ENCODE measurements around the gene SRGAP2C. TPM values are rescaled to one million over a fixed set of nuclear protein-coding genes. Genes with fewer than 3 reads are reported as not detected.
"Not testable (repeated sequence)": the region's sequence is repeated elsewhere in the genome, so short reads cannot be mapped to it uniquely, and the experiment has no call there.

The SRGAP2C gene
- total RNA-seq, 1 donor from 2014 or later: 23.8 TPM

DNA sequence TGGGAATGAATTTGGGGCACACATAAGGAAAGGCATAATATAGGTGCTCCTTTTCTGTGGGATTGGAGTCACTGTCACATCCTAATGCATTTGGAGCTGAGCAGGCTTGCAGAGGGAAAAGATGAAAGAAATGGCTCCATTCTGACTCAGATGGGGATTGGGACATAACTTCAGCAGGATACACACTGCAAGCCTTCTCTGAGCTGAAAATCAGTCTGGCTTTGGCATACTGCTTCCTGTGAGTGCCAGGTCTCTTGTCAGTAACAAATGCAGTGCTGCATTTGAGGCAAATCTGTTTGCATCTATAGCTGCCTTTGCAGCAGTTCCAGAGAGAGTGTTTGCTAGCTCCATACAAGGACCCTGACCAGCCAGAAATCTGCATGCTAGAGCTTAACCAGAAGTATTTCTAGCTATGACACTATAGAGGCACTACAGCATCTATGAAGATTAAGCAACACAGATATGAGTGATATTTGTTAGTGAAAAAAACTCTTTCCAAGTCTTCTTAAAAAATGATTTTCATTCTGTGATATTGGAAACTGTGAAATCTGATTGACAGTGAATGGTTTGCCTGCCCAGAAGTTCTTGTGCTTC, 98.9 kb downstream of the SRGAP2C start:
- H3K27me3 ChIP-seq; H3K4me3 ChIP-seq; H3K36me3 ChIP-seq; H3K27ac ChIP-seq; intact Hi-C loops (cut with DNase I); H3K9me3 ChIP-seq; DNase-seq (ENCODE audit: extremely low spot score in 2 of 2); H3K4me1 ChIP-seq: not testable (repeated sequence)

DNA sequence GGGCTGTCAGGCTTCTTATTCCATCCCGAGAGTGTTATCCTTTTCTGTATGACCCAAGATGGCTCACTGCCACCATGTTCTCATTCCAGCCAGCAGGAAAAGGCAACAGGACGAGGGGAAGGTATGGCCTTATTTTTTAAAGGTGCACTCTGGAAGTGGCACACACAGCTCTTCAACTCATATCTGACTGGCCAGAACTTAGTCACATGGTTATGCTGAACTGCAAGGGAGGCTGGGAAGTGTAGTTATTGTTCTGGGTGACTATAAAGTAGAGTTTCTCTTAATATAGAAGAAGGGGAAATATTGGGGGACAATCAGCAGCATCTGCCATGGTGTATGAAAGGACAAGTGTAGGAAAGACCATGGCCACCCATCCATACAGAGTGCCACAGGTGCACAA, 107.8 kb downstream of the SRGAP2C start:
- intact Hi-C loops (cut with DNase I); H3K27me3 ChIP-seq; H3K27ac ChIP-seq; H3K4me3 ChIP-seq; H3K9me3 ChIP-seq; H3K36me3 ChIP-seq; DNase-seq (ENCODE audit: extremely low spot score in 2 of 2); H3K4me1 ChIP-seq: not testable (repeated sequence)

- H3K4me1 ChIP-seq; H3K36me3 ChIP-seq; intact Hi-C loops (cut with DNase I); H3K9me3 ChIP-seq; H3K27ac ChIP-seq; H3K27me3 ChIP-seq; H3K4me3 ChIP-seq; DNase-seq (ENCODE audit: extremely low spot score in 2 of 2): not testable (repeated sequence)
Measured at GRCh38 chr1:121293263-121294204, 108.8 kb downstream of the SRGAP2C start.

- H3K36me3 ChIP-seq; H3K27ac ChIP-seq; H3K4me3 ChIP-seq; intact Hi-C loops (cut with DNase I); DNase-seq (ENCODE audit: extremely low spot score in 2 of 2); H3K9me3 ChIP-seq; H3K4me1 ChIP-seq; H3K27me3 ChIP-seq: not testable (repeated sequence)
Measured at GRCh38 chr1:121294205-121294570, 109.4 kb downstream of the SRGAP2C start.

DNA sequence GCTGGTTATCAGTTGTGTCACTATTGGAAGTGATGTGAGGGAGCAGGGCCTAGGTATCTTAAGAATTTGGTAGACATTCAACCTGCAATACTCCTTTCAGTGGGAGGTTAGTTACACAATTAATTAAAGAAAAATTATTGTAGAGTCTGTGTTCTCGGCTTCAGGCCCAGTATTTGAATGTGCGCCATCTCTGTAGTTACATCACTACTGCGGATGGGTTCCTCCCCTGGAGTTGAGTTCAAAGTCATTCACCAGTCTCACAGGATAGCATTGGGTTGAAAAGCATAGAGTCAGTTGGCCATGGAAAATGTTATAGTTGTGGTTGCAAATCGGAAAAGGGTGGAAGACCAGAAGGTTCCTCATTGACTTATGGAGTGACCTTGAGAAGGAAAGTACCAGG, 111.8 kb downstream of the SRGAP2C start:
- H3K4me3 ChIP-seq; H3K27me3 ChIP-seq; H3K27ac ChIP-seq; intact Hi-C loops (cut with DNase I); H3K36me3 ChIP-seq; H3K9me3 ChIP-seq; DNase-seq (ENCODE audit: extremely low spot score in 2 of 2); H3K4me1 ChIP-seq: not testable (repeated sequence)

GRCh38 chr1:121298529-121298928, 113.8 kb downstream of the SRGAP2C start:
- H3K4me3 ChIP-seq; intact Hi-C loops (cut with DNase I); H3K9me3 ChIP-seq; H3K36me3 ChIP-seq; H3K4me1 ChIP-seq; H3K27ac ChIP-seq; DNase-seq (ENCODE audit: extremely low spot score in 2 of 2); H3K27me3 ChIP-seq: not testable (repeated sequence)

GRCh38 chr1:121299514-121300149, 114.9 kb downstream of the SRGAP2C start:
- H3K4me1 ChIP-seq; H3K9me3 ChIP-seq; DNase-seq (ENCODE audit: extremely low spot score in 2 of 2); H3K27ac ChIP-seq; H3K27me3 ChIP-seq; H3K36me3 ChIP-seq; intact Hi-C loops (cut with DNase I); H3K4me3 ChIP-seq: not testable (repeated sequence)

DNA sequence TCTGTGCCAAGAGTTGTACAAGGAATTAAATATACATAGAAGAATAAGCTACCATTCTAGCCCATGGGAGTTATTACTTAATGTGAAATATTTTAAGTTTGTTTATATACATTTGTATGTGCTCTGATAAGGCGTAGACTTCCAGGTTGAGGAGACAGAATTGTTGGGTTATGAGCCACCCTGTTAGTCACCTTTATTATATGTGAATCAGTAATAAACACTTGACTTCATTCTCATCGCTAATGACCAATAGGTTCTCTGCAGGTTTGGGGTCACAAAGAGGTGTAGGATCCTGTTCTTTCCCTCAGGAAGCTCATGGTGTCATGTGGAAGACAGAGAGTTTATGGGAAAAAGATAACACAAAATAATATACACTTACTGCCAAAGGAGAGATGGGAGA, 117.1 kb downstream of the SRGAP2C start:
- intact Hi-C loops (cut with DNase I); DNase-seq (ENCODE audit: extremely low spot score in 2 of 2); H3K27me3 ChIP-seq; H3K27ac ChIP-seq; H3K4me3 ChIP-seq; H3K4me1 ChIP-seq; H3K36me3 ChIP-seq; H3K9me3 ChIP-seq: not testable (repeated sequence)

GRCh38 chr1:121307759-121308158, 123.0 kb downstream of the SRGAP2C start:
- H3K36me3 ChIP-seq; intact Hi-C loops (cut with DNase I); DNase-seq (ENCODE audit: extremely low spot score in 2 of 2); H3K4me3 ChIP-seq; H3K9me3 ChIP-seq; H3K4me1 ChIP-seq; H3K27me3 ChIP-seq; H3K27ac ChIP-seq: not testable (repeated sequence)

GRCh38 chr1:121315509-121315908, 130.7 kb downstream of the SRGAP2C start:
- H3K4me1 ChIP-seq; H3K27ac ChIP-seq; DNase-seq (ENCODE audit: extremely low spot score in 2 of 2); intact Hi-C loops (cut with DNase I); H3K9me3 ChIP-seq; H3K27me3 ChIP-seq; H3K4me3 ChIP-seq; H3K36me3 ChIP-seq: not testable (repeated sequence)

DNA sequence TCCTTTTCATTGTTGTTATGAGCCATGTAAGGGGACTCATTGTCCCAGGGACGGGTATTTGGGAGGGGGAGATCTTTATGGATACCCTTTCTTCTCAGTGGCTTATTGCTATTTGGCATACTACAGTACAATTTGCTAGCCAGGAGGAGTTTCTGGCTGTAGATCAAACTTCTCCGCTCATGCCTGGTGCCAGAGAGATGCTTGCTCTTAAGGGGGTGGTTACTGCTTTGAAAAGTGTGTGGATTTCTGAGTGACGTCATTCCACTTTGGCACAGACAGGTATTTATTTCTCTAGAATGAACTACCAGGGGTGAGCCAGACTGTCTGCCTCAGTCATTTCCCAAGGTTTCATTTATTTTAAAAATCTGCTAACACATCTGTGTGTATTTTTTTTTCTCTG, 131.3 kb downstream of the SRGAP2C start:
- H3K4me3 ChIP-seq; H3K27ac ChIP-seq; DNase-seq (ENCODE audit: extremely low spot score in 2 of 2); intact Hi-C loops (cut with DNase I); H3K36me3 ChIP-seq; H3K9me3 ChIP-seq; H3K4me1 ChIP-seq; H3K27me3 ChIP-seq: not testable (repeated sequence)

GRCh38 chr1:121317491-121318468, 133.0 kb downstream of the SRGAP2C start:
- H3K36me3 ChIP-seq; H3K9me3 ChIP-seq; H3K4me3 ChIP-seq; H3K4me1 ChIP-seq; H3K27ac ChIP-seq; H3K27me3 ChIP-seq; intact Hi-C loops (cut with DNase I); DNase-seq (ENCODE audit: extremely low spot score in 2 of 2): not testable (repeated sequence)

DNA sequence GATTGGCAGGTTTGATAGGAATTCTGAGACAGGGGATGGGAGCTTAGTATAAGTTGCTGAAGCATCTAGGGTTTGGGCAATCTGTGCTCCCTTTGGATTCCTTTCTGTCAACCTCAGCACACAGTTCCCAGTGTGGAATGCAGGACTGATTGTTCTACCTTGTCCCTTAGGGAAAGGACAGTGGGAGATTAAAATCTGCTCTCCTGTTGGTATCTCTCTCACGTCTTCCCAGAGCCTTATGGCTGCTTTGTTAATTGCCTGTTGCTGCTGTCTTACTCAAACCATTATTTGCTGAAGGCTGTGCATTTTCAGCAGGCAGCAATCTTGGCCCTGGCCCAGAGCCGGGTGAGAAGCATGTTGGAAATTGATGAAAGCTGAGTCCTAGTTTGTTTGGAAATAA, 133.9 kb downstream of the SRGAP2C start:
- H3K27me3 ChIP-seq; H3K36me3 ChIP-seq; H3K9me3 ChIP-seq; H3K4me3 ChIP-seq; DNase-seq (ENCODE audit: extremely low spot score in 2 of 2); intact Hi-C loops (cut with DNase I); H3K27ac ChIP-seq; H3K4me1 ChIP-seq: not testable (repeated sequence)

All from vagina (tissue), 2 donors.